Stimulated activated memory B cell treated with anti-CD40 and anti-IgM and Interleukin-4, amounts not matched to agents 10 μg/mL and 1 μg/mL and 100 μg/mL, for 72 hours (primary cell): ENCODE data around the gene RTN1.

ENCODE experiments used
- ATAC-seq: fragments of 150-1000 bp; cut with Tn5 transposase; 2 replicates; pipeline ENCODE4 v1.10.0; 2021
- H3K27ac Mint-ChIP-seq: one replicate; pipeline ENCODE4 v1.8.0; 2022; ENCODE audit warnings: mild to moderate bottlenecking, mixed read lengths
- H3K27me3 Mint-ChIP-seq: one replicate; pipeline ENCODE4 v1.8.0; 2022; ENCODE audit warnings: mixed read lengths
- H3K36me3 Mint-ChIP-seq: one replicate; pipeline ENCODE4 v1.8.0; 2022; ENCODE audit warnings: mixed read lengths
- H3K4me1 Mint-ChIP-seq: one replicate; pipeline ENCODE4 v1.8.0; 2022; ENCODE audit warnings: mixed read lengths
- H3K4me3 Mint-ChIP-seq: one replicate; pipeline ENCODE4 v1.8.0; 2022; ENCODE audit warnings: mild to moderate bottlenecking, moderate library complexity, mixed read lengths
- H3K9me3 Mint-ChIP-seq: one replicate; pipeline ENCODE4 v1.8.0; 2022; ENCODE audit warnings: mixed read lengths

RTN1 gene

DNA sequence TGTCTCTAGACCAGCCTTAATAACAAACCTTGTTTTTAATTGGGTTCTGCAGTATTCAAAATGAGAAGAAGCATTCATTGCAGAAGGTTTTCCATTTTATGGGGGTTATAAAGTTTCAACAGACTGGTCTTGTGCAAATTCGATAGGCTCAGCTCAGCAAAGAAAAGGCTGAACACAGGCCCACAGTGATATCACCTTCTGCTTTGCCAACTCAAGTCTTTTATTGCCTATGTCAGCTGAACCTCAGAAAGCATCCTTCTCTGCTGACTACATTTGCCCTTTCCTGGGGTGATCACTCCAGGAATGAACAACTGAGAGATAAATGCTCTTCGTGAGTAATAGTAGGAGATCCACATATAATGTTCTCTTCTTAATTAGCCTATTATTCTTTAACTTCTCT is 159.5 kb downstream of the RTN1 start:
- no peak for ATAC-seq
- Mint-ChIP-seq H3K9me3 (no peaks in the 10 kb centered on the region), H3K27ac (no peak overlapping the region), H3K4me1 (no peaks in the 10 kb centered on the region), H3K36me3 (no peaks in the 10 kb centered on the region), H3K4me3 (no peak overlapping the region), H3K27me3 (no peaks in the 10 kb centered on the region)

DNA sequence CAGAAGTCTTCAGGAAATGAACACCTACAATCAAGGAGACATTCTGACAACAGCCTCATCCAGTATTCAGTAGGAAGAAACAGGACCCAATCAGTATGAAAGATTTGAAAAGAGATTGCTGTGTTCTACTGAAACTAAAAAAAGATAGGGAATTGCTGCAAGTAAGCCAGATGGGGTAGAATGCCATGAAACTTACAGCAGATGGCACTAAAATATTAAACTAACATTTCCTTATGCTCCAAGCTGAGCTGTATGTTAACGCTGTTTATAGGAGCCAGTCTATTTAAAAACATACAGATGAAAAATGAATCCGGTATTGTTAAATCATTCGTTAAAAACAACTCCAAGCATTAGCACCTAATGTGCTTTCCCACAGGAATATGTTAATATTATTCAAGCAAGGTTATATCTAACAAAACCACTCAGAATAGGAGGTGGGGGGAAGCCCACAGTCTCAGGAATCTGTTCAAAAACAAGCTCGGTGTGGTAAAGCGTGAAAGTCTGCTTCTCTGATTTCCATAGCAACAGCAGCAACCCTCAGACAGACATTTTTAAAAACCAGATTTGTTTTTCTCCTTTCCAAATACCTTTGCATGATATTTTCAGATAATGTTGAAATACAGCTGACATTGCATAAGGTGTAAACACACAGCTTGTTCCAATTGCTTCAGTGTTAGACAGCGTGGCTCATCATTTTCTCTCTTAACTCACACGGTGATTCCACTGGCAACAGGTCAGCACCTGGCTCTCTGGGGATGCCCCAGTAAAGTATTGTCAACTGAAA is 162.6 kb downstream of the RTN1 start:
- no peaks in the 10 kb centered on the region for H3K27me3 Mint-ChIP-seq
- H3K27ac Mint-ChIP-seq, result no peak overlapping the region
- no peaks in the 10 kb centered on the region for H3K36me3 Mint-ChIP-seq
- no peak for ATAC-seq
- H3K4me1 Mint-ChIP-seq, result no peaks in the 10 kb centered on the region
- H3K9me3 Mint-ChIP-seq, result peaks cover under 1% of the 10 kb centered on the region
- H3K4me3 Mint-ChIP-seq, result no peak overlapping the region

DNA sequence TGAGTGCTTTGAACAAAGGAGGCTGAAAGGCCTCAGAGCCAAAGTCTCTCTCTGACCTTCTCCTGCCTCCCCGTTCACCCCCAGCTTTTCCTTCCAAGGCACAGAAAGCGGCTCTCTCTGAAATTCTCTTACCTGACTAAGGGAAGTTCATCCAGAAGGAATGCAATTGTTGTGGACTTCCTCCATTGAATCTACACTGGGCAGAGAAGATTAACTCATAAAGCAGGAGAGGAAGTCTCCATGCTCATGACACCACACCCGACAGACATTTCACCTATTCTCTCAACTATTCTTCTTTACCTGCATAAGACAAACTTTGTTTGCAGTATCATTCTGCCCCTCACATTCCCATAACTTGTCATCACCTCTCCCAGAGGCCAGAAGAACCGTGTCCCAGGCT is 164.7 kb downstream of the RTN1 start:
- no peaks in the 10 kb centered on the region for H3K4me1 Mint-ChIP-seq
- H3K36me3 Mint-ChIP-seq, result no peaks in the 10 kb centered on the region
- H3K27me3 Mint-ChIP-seq, result no peaks in the 10 kb centered on the region
- H3K9me3 Mint-ChIP-seq, result peaks cover 5% of the 10 kb centered on the region
- no peak overlapping the region for H3K4me3 Mint-ChIP-seq
- no peak overlapping the region for H3K27ac Mint-ChIP-seq
- no peak for ATAC-seq

DNA sequence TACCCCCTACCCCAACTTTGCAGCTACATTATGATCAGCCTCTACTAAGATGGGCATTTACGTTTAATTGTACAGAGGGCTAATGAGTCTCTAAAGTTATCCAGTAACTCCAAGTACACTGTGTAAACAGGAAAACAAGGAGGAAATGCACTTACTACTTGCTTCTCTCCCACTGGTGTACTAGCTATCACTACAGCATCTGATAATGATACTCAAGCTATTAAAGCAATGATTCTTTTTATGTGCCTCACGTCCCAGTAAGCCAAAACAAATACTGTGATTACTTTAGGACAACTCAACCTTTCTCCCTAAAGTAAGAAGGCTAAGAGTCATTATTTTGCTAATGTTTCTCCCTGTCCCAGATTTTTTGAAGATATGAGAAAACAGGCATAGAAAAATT is 165.3 kb downstream of the RTN1 start:
- no peak for ATAC-seq
- no peaks in the 10 kb centered on the region for H3K4me1 Mint-ChIP-seq
- no peaks in the 10 kb centered on the region for H3K36me3 Mint-ChIP-seq
- H3K4me3 Mint-ChIP-seq, result no peak overlapping the region
- H3K27ac Mint-ChIP-seq, result no peak overlapping the region
- peaks cover 5% of the 10 kb centered on the region for H3K9me3 Mint-ChIP-seq
- H3K27me3 Mint-ChIP-seq, result no peaks in the 10 kb centered on the region

DNA sequence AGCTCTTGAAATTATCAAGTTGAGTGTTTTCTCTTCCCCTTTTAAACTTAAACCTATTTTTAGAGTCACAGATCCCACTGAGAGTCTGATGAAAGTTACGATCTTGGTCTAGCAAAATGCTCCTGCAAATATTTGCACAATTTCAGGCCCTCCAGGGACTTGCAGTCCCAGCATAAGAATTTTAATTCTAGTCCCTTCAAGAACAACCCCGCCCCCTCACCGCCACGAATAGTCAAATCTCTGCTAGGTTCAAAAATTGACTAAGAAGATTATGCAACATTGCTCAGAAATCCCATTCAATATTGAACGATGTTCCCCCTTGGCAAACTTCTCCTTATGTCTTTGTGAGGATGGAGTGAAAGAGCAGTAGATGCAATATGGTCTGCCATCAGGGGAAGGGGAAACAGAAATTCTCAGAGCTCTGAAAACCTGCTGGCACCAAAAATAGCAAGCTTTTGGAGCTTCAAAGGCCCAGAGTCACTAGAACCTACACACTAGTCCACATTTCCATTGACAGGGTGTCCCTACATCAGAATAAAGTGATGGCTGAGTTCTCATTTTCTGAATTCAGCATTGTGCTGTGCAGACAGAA is 166.4 kb downstream of the RTN1 start:
- Mint-ChIP-seq H3K9me3 (peaks cover 5% of the 10 kb centered on the region), H3K4me3 (no peak overlapping the region), H3K27me3 (no peaks in the 10 kb centered on the region), H3K4me1 (no peaks in the 10 kb centered on the region), H3K27ac (no peak overlapping the region), H3K36me3 (no peaks in the 10 kb centered on the region)
- no peak for ATAC-seq

DNA sequence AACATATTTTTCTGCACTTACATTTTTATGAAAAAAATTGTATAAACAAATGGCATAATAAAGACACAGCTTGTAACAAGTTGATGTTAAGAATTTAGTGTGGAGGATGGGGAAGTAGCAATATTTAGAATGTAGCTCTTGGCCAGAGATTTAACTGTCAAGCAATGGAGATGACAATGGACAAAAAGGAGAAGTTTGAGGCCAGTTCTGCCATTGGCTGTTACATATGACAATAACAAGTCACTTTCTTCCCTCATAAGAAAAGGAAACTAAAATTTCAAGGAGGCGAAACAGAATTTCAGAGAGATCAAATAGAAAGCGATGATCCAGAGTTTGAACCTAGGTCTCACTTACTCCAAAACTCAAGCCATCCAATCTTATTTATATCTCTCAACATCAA is 171.1 kb downstream of the RTN1 start:
- no peak for ATAC-seq
- no peaks in the 10 kb centered on the region for H3K36me3 Mint-ChIP-seq
- no peaks in the 10 kb centered on the region for H3K4me1 Mint-ChIP-seq
- no peak overlapping the region for H3K4me3 Mint-ChIP-seq
- no peak overlapping the region for H3K27ac Mint-ChIP-seq
- peaks cover 8% of the 10 kb centered on the region for H3K9me3 Mint-ChIP-seq
- no peaks in the 10 kb centered on the region for H3K27me3 Mint-ChIP-seq

DNA sequence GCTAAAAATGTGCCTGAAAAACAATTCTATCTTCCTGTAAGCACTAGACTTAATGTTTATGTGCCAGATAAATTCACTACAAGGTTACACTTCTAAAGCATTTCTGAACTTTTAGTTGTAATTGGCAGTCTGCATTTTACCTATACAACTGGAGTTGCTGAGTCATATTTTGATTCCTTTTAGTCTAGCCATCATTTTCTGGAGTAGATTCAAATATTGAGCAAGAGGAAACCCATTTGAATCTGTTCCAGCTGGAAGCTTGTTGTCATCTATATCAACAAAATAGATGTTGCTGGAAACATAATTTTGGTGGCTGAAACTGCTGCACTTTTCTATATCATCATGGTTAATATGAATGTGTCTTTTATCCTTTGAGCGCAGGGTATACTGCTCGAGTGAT is 171.8 kb downstream of the RTN1 start:
- Mint-ChIP-seq H3K27ac (no peak overlapping the region), H3K27me3 (no peaks in the 10 kb centered on the region), H3K4me1 (no peaks in the 10 kb centered on the region), H3K4me3 (no peak overlapping the region), H3K36me3 (no peaks in the 10 kb centered on the region), H3K9me3 (peaks cover 8% of the 10 kb centered on the region)
- no peak for ATAC-seq

DNA sequence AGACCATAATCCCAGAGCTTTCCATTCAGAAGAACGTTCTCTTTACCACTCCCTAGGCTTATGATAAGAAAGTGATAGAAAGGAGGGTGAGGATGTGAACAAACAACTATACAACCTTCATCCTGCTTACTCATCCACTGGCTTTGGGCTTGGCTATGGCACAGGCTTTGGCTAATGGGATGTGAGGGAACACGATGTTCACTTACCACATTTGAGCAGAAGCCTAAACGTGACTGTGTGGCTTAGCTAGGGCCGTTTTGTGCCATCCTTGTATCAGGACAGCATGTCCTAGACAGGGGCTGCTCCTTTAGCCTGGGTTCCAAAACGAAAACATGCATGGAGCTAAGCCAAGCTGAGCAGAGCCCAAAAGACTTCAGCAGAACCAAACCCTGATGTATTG is 175.4 kb downstream of the RTN1 start:
- Mint-ChIP-seq H3K27ac (no peak overlapping the region), H3K27me3 (peaks cover 6% of the 10 kb centered on the region), H3K4me1 (no peaks in the 10 kb centered on the region), H3K36me3 (no peaks in the 10 kb centered on the region), H3K9me3 (peaks cover 3% of the 10 kb centered on the region), H3K4me3 (no peak overlapping the region)
- ATAC-seq, result peak; percentile 45

DNA sequence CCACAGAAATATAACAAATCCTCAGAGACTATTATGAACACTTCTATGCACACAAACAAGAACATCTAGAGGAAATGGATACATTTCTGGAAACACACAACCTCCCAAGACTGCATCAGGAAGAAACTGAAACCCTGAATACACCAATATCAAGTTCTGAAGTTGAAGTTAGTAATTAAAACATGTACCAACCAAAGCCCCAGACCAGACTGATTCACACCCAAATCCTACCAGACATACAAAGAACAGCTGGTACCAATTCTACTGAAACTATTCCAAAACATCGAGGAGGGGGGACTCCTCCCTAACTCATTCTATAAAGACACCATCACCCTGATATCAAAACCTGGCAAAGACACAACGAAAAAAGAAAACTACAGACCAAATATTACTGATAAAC is 179.3 kb downstream of the RTN1 start:
- ATAC-seq, result no peak

DNA sequence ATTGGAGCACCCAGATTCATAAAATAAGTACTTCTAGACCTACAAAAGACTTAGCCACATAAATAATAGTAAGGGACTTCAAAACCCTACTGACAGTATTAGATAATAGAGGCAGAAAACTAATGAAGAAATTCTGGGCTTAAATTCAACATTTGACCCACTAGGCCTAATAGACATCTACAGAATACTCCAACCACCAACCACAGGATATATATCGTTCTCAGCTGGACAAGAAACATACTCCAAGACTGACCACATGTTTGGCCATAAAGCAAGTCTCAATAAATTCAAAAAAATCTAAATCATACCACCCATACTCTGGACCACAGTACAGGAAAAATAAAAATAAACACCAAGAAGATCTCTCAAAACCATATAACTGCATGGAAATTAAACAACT is 180.2 kb downstream of the RTN1 start:
- no peaks in the 10 kb centered on the region for H3K4me1 Mint-ChIP-seq
- no peak overlapping the region for H3K27ac Mint-ChIP-seq
- peaks cover 28% of the 10 kb centered on the region for H3K27me3 Mint-ChIP-seq
- H3K9me3 Mint-ChIP-seq, result no peaks in the 10 kb centered on the region
- H3K4me3 Mint-ChIP-seq, result no peak overlapping the region
- ATAC-seq, result no peak
- H3K36me3 Mint-ChIP-seq, result no peaks in the 10 kb centered on the region

More for the DNA sequence above, 179.3 kb downstream of the RTN1 start:
- Mint-ChIP-seq H3K27ac (no peak overlapping the region), H3K27me3 (peaks cover 22% of the 10 kb centered on the region), H3K4me1 (no peaks in the 10 kb centered on the region), H3K9me3 (no peaks in the 10 kb centered on the region), H3K4me3 (no peak overlapping the region), H3K36me3 (no peaks in the 10 kb centered on the region)

DNA sequence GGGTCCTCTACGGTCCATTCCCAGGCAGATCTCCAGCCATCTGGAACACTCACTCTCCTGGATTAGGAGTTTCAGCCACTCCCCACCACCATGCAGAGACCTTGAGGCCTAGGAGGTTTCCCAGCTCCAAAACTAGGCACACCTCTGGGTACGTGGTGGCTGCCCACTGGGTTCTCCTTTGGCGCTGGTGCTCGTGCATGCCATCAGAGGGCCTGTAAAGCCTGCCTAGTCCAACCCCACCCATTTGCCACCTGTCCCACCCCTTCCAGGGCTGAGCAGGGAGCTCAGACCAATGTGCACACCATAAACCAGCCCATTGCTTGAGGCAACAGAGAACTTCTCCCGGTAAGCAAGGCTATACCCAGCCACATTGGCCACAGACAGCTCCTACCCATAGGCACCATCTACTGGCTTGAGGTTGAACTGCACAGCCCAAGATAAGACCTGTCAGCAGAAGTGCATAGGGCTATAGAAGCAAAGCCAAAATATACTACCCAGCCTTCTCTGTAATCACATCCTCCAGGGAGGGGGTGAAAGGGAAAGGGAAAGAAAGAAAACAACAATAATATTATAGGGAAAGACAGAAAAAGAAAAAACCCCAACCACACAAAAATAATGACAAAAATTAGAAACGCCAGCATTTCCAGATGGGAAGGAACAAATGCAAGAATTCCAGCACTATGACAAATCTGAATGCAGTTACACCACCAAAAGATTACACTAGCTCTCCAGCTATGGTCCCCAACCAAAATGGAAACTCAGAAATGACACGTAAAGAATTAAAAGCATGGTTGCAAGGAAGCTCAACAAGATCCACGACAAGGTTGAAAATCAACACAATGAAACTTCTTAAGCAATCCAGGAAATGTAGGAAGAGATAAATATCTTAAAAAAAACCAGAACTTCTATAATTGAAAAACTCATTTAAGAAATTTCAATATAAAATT is 182.1 kb downstream of the RTN1 start:
- H3K4me1 Mint-ChIP-seq, result no peaks in the 10 kb centered on the region
- no peak overlapping the region for H3K27ac Mint-ChIP-seq
- no peaks in the 10 kb centered on the region for H3K36me3 Mint-ChIP-seq
- no peak overlapping the region for H3K4me3 Mint-ChIP-seq
- H3K9me3 Mint-ChIP-seq, result no peaks in the 10 kb centered on the region
- peak; percentile 64 for ATAC-seq
- peaks cover 41% of the 10 kb centered on the region for H3K27me3 Mint-ChIP-seq

DNA sequence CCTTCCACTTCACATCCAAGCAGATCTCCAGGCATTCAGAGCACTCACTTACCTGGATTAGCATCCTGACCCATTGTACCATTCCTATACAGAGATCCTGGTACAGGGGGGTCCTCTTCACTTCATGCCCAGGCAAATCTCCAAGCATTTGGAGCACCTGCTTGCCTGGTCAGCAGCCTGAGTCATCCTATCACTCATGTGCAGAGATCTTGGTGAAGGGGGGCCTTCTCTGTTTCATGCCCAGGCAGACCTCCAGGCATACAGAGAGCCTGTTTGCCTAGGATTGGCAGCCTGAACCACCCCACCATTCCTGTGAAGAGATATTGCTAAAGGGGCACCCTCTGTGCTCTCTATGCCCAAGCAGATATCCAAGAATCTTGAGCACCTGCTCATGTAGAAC is 182.9 kb downstream of the RTN1 start:
- Mint-ChIP-seq H3K4me1 (no peaks in the 10 kb centered on the region), H3K27ac (no peak overlapping the region), H3K4me3 (no peak overlapping the region), H3K36me3 (no peaks in the 10 kb centered on the region), H3K9me3 (no peaks in the 10 kb centered on the region), H3K27me3 (peaks cover 41% of the 10 kb centered on the region)
- no peak for ATAC-seq

DNA sequence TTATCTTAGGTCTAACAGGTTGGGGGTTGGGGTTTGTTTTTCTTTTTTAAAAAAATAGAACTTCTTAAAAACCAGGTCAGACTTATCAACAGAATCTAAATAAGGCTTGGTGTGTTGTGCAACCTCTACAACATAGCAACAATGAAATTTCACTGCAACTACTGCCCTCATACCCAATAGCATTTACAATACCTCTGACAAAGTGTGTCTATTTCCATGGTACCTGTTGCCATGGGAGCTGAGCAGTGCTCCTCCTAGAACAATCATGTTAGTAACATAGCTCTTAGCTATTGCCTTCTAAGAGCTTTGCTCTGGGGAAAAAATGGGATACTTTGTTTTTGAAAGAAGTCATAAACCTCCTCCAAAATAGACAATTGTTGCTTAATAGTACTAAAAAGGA is 190.7 kb downstream of the RTN1 start:
- H3K27me3 Mint-ChIP-seq, result peaks cover 16% of the 10 kb centered on the region
- H3K36me3 Mint-ChIP-seq, result no peaks in the 10 kb centered on the region
- peaks cover 3% of the 10 kb centered on the region for H3K9me3 Mint-ChIP-seq
- no peaks in the 10 kb centered on the region for H3K4me1 Mint-ChIP-seq
- H3K4me3 Mint-ChIP-seq, result no peak overlapping the region
- no peak overlapping the region for H3K27ac Mint-ChIP-seq
- ATAC-seq, result no peak

DNA sequence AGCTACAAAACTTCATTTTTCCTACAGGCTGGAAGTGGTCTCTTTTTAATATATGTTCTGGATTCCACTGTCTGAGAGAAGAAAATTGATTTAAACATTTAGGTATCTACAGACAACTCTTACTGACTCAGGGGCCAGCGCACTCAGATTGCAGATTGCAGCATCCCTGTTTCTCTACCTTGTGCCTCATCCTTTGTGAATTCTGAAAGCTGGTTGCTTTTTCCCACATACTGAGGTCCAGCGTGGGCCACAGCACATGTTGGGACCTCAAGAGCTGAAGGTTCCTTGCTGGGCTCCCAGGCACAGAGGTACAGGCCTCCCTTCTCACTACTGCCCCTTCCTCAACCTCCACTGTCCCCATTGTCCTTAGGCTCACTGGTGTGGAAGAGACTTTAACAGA is 192.2 kb downstream of the RTN1 start:
- Mint-ChIP-seq H3K4me3 (no peak overlapping the region), H3K9me3 (peaks cover 4% of the 10 kb centered on the region), H3K36me3 (no peaks in the 10 kb centered on the region), H3K27ac (no peak overlapping the region), H3K27me3 (peaks cover 9% of the 10 kb centered on the region), H3K4me1 (no peaks in the 10 kb centered on the region)
- no peak for ATAC-seq

DNA sequence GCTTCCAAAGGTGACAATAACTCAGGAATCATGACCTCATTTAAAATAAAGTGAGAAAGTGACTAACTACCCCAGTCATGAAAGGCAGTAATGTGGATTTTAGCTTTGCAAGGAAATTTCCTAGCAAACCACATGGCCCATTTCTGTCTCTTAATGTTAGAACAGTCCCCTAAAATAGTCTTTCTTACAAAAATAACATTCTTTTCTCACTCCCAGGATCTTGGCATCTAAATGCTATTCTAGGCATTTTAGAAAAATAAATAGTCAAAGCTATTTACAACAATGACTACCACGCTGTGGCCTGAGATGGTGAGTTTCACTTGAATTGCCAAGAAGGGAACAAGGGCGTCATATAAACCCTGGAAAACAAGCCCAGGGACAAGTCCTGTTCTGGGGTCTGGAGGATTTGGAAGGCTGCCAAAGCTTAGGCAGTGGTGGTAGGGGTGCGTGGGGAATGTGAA is 192.8 kb downstream of the RTN1 start:
- no peaks in the 10 kb centered on the region for H3K4me1 Mint-ChIP-seq
- no peak overlapping the region for H3K27ac Mint-ChIP-seq
- peaks cover 9% of the 10 kb centered on the region for H3K27me3 Mint-ChIP-seq
- H3K4me3 Mint-ChIP-seq, result no peak overlapping the region
- H3K9me3 Mint-ChIP-seq, result peaks cover 9% of the 10 kb centered on the region
- H3K36me3 Mint-ChIP-seq, result no peaks in the 10 kb centered on the region
- ATAC-seq, result no peak
